Activated CD8-positive, alpha-beta T cell treated with anti-CD3 and anti-CD28 coated beads for 36 hours (primary cell): ENCODE results near the gene MKNK1. TPM values are rescaled to one million over a fixed set of nuclear protein-coding genes. Genes with fewer than 3 reads are reported as not detected.
"Not testable (repeated sequence)": the region's sequence is repeated elsewhere in the genome, so short reads cannot be mapped to it uniquely, and the experiment has no call there.

ENCODE experiments used
- ATAC-seq: fragments of 200-7000 bp; cut with Tn5 transposase; one replicate; pipeline ENCODE4 v1.10.0; 2021; ENCODE audit warnings: mild to moderate bottlenecking, moderate library complexity
- CTCF ChIA-PET: fragments of 350-600 bp; sonication (Branson Sonifier 250); formaldehyde crosslinking; loops from one replicate; lab custom pipeline; 2021; ENCODE audit warnings: antibody characterized with exemption; lab: Charles Lee
- POLR2A ChIA-PET: fragments of 350-600 bp; sonication (Branson Sonifier 250); formaldehyde crosslinking; loops from one replicate; lab custom pipeline; 2021; ENCODE audit warnings: antibody characterized with exemption; lab: Charles Lee
- DNase-seq: peaks from one replicate; pipeline ENCODE4 v3.0.0-alpha.2; 2020
- H3K27ac Mint-ChIP-seq: one replicate; pipeline ENCODE4 v1.8.0; 2021; ENCODE audit warnings: mild to moderate bottlenecking, mixed read lengths
- H3K27me3 Mint-ChIP-seq: one replicate; pipeline ENCODE4 v1.8.0; 2021; ENCODE audit warnings: mixed read lengths
- H3K36me3 Mint-ChIP-seq: one replicate; pipeline ENCODE4 v1.8.0; 2021; ENCODE audit warnings: low read depth, mixed read lengths
- H3K4me1 Mint-ChIP-seq: one replicate; pipeline ENCODE4 v1.8.0; 2021; ENCODE audit warnings: low read depth, mixed read lengths
- H3K4me3 Mint-ChIP-seq: one replicate; pipeline ENCODE4 v1.8.0; 2021; ENCODE audit warnings: mild to moderate bottlenecking, moderate library complexity, mixed read lengths
- H3K9me3 Mint-ChIP-seq: one replicate; pipeline ENCODE4 v1.8.0; 2021; ENCODE audit warnings: mixed read lengths
- CTCF ChIP-seq: fragments of 200-600 bp; IDR thresholded peaks from one replicate; pipeline ENCODE4 v1.8.0; 2022; ENCODE audit warnings: antibody characterized with exemption, mild to moderate bottlenecking
- intact Hi-C: fragments of 100-400 bp; cut with micrococcal nuclease; formaldehyde crosslinking; loops from one replicate; pipeline ENCODE4 v1.10.0; 2022
- total RNA-seq, 2 experiments: library from RNA; stranded (reverse); gene quantifications; one replicate each; pipeline ENCODE4 v1.2.3, GENCODE V29; 2021

MKNK1 gene
- total RNA-seq, result 10 to 100 TPM; 31.1 to 35.5 TPM

- no peaks in the 10 kb centered on the region for H3K9me3 Mint-ChIP-seq
- ChIA-PET POLR2A (interaction anchor here (0.7 to 5.7 kb wide), 9 partner anchors 12 to 122 kb away, joined by 3 to 55 read pairs (median 4); partner anchors contain the start of genes ATPAF1 and MOB3C), CTCF (interaction anchor here (0.9 to 7.3 kb wide), 5 partner anchors 12 to 159 kb away, joined by 3 to 47 read pairs (median 4); partner anchors contain the start of gene MOB3C)
- peak within 1 kb of the TSS; percentile 87 for H3K27ac Mint-ChIP-seq
- DNase-seq, result peak; percentile 98
- peaks cover 4% of the 10 kb centered on the region for H3K36me3 Mint-ChIP-seq
- H3K4me3 Mint-ChIP-seq, result peak within 1 kb of the TSS; percentile 89
- ATAC-seq, result peak; percentile 99
- H3K4me1 Mint-ChIP-seq, result peaks cover 46% of the 10 kb centered on the region
- intact Hi-C loops, result no loop called here
- no peak for TF ChIP-seq CTCF
- no peaks in the 10 kb centered on the region for H3K27me3 Mint-ChIP-seq
Observed at GRCh38 chr1:46603858-46604549, at the start of gene MKNK1. Gene MKNK1 (minus strand): TSS chr1:46604268. CDS start chr1:46583327, 20,941 bp downstream.

- CTCF ChIA-PET, result interaction anchor here (1.1 to 1.9 kb wide), 3 partner anchors 47 to 74 kb away, joined by 3 to 5 read pairs (median 3); no protein-coding TSS in a partner anchor
Observed at GRCh38 chr1:46653405-46653958, 49.4 kb upstream of the MKNK1 start.

GRCh38 chr1:46652321-46653100 is 48.4 kb upstream of the MKNK1 start:
- no peak for DNase-seq
- intact Hi-C loops, result no loop called here
- TF ChIP-seq CTCF, result no peak
- Mint-ChIP-seq H3K27ac (no peak overlapping the region), H3K36me3 (peaks cover 58% of the 10 kb centered on the region), H3K4me1 (peaks cover 11% of the 10 kb centered on the region), H3K27me3 (no peaks in the 10 kb centered on the region), H3K4me3 (no peak overlapping the region), H3K9me3 (peaks cover 11% of the 10 kb centered on the region)
- ATAC-seq, result no peak
- POLR2A ChIA-PET, result no interaction called here
- CTCF ChIA-PET, result interaction anchor here (1.1 to 1.4 kb wide), 3 partner anchors 8 to 75 kb away, joined by 3 to 4 read pairs (median 3); no protein-coding TSS in a partner anchor

More at GRCh38 chr1:46653405-46653958, 49.4 kb upstream of the MKNK1 start:
- peak overlapping the region; percentile 25 for H3K27ac Mint-ChIP-seq
- intact Hi-C loops, result no loop called here
- no peaks in the 10 kb centered on the region for H3K27me3 Mint-ChIP-seq
- peaks cover 11% of the 10 kb centered on the region for H3K9me3 Mint-ChIP-seq
- H3K4me1 Mint-ChIP-seq, result peaks cover 17% of the 10 kb centered on the region
- no peak for TF ChIP-seq CTCF
- H3K4me3 Mint-ChIP-seq, result no peak overlapping the region
- POLR2A ChIA-PET, result no interaction called here
- no peak for DNase-seq
- H3K36me3 Mint-ChIP-seq, result peaks cover 59% of the 10 kb centered on the region
- ATAC-seq, result peak; percentile 20

- POLR2A ChIA-PET, result not testable (repeated sequence)
Observed at GRCh38 chr1:46651152-46651551, 47.1 kb upstream of the MKNK1 start.

DNA sequence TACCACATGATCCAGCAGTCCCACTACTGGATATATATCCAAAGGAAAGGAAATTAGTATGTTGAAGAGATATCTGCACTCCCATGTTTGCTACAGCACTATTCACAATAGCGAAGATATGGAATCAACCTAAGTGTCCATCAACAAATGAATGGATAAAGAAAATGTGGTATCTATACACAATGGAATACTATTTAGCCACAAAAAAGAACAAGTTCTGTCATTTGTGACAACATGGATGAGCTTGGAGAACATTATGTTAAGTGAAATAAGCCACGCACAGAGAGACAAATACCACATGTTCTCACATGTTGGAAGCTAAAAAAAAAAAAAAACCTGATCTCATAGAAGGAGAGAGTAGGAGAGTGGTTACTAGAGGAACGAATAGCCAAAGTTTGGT is 46.4 kb upstream of the MKNK1 start:
- Mint-ChIP-seq H3K9me3 (peaks cover 11% of the 10 kb centered on the region), H3K4me3 (no peak overlapping the region), H3K4me1 (peaks cover 12% of the 10 kb centered on the region), H3K36me3 (peaks cover 59% of the 10 kb centered on the region), H3K27me3 (no peaks in the 10 kb centered on the region), H3K27ac (no peak overlapping the region)
- CTCF ChIA-PET, result no interaction called here
- POLR2A ChIA-PET, result no interaction called here
- ATAC-seq, result no peak
- intact Hi-C loops, result no loop called here
- no peak for DNase-seq
- TF ChIP-seq CTCF, result no peak

More at GRCh38 chr1:46651152-46651551, 47.1 kb upstream of the MKNK1 start:
- Mint-ChIP-seq H3K36me3 (peaks cover 66% of the 10 kb centered on the region), H3K4me1 (peaks cover 12% of the 10 kb centered on the region), H3K9me3 (peaks cover 11% of the 10 kb centered on the region)
- H3K4me3 Mint-ChIP-seq, H3K27ac Mint-ChIP-seq, ATAC-seq, intact Hi-C loops, H3K27me3 Mint-ChIP-seq, DNase-seq: not testable (repeated sequence)
- CTCF ChIA-PET, result interaction anchor here (1.3 kb wide), 1 partner anchor 10 kb away, joined by 4 read pairs; no protein-coding TSS in a partner anchor
